Measurements from ENCODE around the gene SVIL. TPM values are rescaled to one million over a fixed set of nuclear protein-coding genes. Genes with fewer than 3 reads are reported as not detected.

Gene SVIL
- total and polyA plus RNA-seq, 2 donors (not counting 1 experiment from before 2014, with no cell fraction given), result 0.74 to 0.88 TPM

DNA sequence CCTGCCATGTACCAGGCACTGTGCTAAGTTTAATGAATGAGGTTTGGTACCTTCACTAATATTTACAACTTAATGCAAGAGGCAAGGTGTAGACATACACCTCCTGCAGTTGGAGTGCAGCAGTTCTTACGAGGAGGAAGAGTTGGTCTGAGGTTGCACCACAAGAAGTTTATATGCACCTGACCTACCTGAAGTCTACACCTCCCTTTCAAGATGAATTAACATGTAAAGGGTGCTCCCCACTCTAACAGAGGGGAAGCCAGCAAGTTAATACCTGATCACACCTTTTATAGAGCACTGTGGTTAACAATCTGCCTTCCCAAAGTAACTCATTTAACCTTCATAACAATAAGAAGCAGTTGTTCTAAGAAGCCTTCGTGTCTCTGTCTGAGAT, 225.9 kb downstream of the SVIL start:
- Histone ChIP-seq H3K4me1 (ENCODE audit: control insufficient read depth in 2 of 2, insufficient read depth in 2 of 2, low read length in 2 of 2) (peaks cover 0 to 5% of the 10 kb centered on the region in 2 donors), H3K27me3 (replicated peaks in 1 of 4; ENCODE audit: control extremely low read depth in 1 of 4, control insufficient read depth in 3 of 4, insufficient read depth in 4 of 4, low read length in 3 of 4) (peaks cover 0 to 2% (median 0%) of the 10 kb centered on the region in 4 experiments), H3K79me2 (ENCODE audit: control insufficient read depth, insufficient read depth, low read length) (no peaks in the 10 kb centered on the region), H3K9ac (ENCODE audit: low read length) (peak overlapping the region; percentile 73), H4K20me1 (ENCODE audit: control insufficient read depth, insufficient read depth, low read length, poor library complexity, severe bottlenecking) (no peaks in the 10 kb centered on the region), H3K36me3 (replicated peaks in 1 of 2; ENCODE audit: control extremely low read depth in 1 of 2, control insufficient read depth in 1 of 2, extremely low read depth in 1 of 2, insufficient read depth in 2 of 2, low read length in 1 of 2) (no peaks in the 10 kb centered on the region), H2AFZ (ENCODE audit: insufficient read depth, low read depth, low read length, poor library complexity, severe bottlenecking) (peak overlapping the region; percentile 88), H3K27ac (ENCODE audit: low read length in 2 of 2) (no peak overlapping the region), H3K9me3 (ENCODE audit: control extremely low read depth in 1 of 3, control insufficient read depth in 2 of 3, insufficient read depth in 1 of 3, low read length in 2 of 3) (no peaks in the 10 kb centered on the region), H3K4me3 (ENCODE audit: control extremely low read depth in 1 of 5, extremely low read depth in 1 of 5, insufficient read depth in 1 of 5, low read depth in 2 of 5, low read length in 4 of 5) (peak overlapping the region in 4 of 5 experiments; percentile 61 to 71 (median 66)), H3K4me2 (replicated peaks; ENCODE audit: low read depth, low read length, poor library complexity, severe bottlenecking) (peak overlapping the region; percentile 81)
- 50% methylated on average over 2 of the region's 2 CpGs for WGBS (ENCODE audit: insufficient coverage)
- intact Hi-C loops (cut with micrococcal nuclease), result no loop called here
- Mint-ChIP-seq H3K27me3 (peaks cover 5% of the 10 kb centered on the region), H3K9me3 (ENCODE audit: insufficient read depth) (no peaks in the 10 kb centered on the region), H3K4me1 (peaks cover 17% of the 10 kb centered on the region), H3K4me3 (peak overlapping the region; percentile 96), H3K27ac (no peak overlapping the region)
- DNase-seq, result no peak
- ATAC-seq (ENCODE audit: low read depth), result no peak
- ChIA-PET POLR2A (no interaction called here), CTCF (interaction anchor here (1.3 to 1.4 kb wide), 2 partner anchors 16 to 22 kb away, joined by 3 to 4 read pairs; no protein-coding TSS in a partner anchor)
- no peak for TF ChIP-seq EZH2 (IDR thresholded peaks at IDR 0.05; ENCODE audit: borderline replicate concordance, insufficient read depth, low read depth, low read length, poor library complexity, severe bottlenecking)
- TF ChIP-seq, protein P1, sequence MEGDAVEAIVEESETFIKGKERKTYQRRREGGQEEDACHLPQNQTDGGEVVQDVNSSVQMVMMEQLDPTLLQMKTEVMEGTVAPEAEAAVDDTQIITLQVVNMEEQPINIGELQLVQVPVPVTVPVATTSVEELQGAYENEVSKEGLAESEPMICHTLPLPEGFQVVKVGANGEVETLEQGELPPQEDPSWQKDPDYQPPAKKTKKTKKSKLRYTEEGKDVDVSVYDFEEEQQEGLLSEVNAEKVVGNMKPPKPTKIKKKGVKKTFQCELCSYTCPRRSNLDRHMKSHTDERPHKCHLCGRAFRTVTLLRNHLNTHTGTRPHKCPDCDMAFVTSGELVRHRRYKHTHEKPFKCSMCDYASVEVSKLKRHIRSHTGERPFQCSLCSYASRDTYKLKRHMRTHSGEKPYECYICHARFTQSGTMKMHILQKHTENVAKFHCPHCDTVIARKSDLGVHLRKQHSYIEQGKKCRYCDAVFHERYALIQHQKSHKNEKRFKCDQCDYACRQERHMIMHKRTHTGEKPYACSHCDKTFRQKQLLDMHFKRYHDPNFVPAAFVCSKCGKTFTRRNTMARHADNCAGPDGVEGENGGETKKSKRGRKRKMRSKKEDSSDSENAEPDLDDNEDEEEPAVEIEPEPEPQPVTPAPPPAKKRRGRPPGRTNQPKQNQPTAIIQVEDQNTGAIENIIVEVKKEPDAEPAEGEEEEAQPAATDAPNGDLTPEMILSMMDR (IDR thresholded peaks at IDR 0.05), result no peak

Small RNAs within 50 kb of the gene (small RNA-seq; reads per million reads assigned to genes)
- not detected for gene MIR604 (ENCODE audit: insufficient read length, low read depth, low replicate concordance)
- not detected for gene MIR938 (ENCODE audit: insufficient read length, low read depth, low replicate concordance)
- gene RF00105 (ENCODE audit: insufficient read length, low read depth, low replicate concordance), result not detected
